Astrocyte (in vitro differentiated cells and primary cell): ENCODE measurements around the gene LHFPL3.

Experiments used
- EZH2 ChIP-seq: IDR thresholded peaks from 2 replicates; pipeline ENCODE4 v1.6.1; 2012; ENCODE audit warnings: mild to moderate bottlenecking, low read length, inconsistent platforms; ENCODE audit not compliant: insufficient read depth
- TF ChIP-seq, protein P1 (sequence below): IDR thresholded peaks from 2 replicates; pipeline ENCODE4 v1.5.1; 2011; ENCODE audit warnings: low read depth, mild to moderate bottlenecking, inconsistent platforms, low read length, moderate library complexity; ENCODE audit not compliant: insufficient read depth

DNA sequence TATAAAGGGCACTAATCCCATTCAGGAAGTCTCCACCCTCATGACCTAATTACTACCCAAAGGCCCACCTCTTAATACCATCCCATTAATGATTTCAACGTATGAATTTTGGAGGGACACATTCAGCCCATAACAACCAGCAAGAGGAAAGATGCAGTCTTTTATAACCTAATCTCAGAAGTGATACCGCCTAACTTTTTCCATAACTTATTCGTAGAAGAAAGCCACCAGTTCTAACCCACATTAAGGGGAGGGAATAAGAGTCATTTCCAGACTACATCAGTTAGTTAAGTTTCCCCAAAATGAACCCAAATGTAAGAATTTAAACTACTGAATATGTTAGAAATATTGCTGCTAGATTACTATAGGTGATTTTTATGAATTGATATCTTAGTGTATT lies 32.1 kb upstream of the LHFPL3 start:
- TF ChIP-seq, protein P1, sequence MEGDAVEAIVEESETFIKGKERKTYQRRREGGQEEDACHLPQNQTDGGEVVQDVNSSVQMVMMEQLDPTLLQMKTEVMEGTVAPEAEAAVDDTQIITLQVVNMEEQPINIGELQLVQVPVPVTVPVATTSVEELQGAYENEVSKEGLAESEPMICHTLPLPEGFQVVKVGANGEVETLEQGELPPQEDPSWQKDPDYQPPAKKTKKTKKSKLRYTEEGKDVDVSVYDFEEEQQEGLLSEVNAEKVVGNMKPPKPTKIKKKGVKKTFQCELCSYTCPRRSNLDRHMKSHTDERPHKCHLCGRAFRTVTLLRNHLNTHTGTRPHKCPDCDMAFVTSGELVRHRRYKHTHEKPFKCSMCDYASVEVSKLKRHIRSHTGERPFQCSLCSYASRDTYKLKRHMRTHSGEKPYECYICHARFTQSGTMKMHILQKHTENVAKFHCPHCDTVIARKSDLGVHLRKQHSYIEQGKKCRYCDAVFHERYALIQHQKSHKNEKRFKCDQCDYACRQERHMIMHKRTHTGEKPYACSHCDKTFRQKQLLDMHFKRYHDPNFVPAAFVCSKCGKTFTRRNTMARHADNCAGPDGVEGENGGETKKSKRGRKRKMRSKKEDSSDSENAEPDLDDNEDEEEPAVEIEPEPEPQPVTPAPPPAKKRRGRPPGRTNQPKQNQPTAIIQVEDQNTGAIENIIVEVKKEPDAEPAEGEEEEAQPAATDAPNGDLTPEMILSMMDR: no peak
- no peak for TF ChIP-seq EZH2
